NCI-H1436 treated with DMSO at 0.1 percent for 48 hours (cell line): ENCODE measurements around the gene NOX5.

Experiments used
- DNase-seq: peaks from one replicate; lab custom pipeline; 2025; lab: John Stamatoyannopoulos, UW

Gene NOX5

GRCh38 chr15:69100821-69101220, 86.3 kb downstream of the NOX5 start:
- DNase-seq = no peak

GRCh38 chr15:69104050-69104750, 89.7 kb downstream of the NOX5 start:
- peak; percentile 60 for DNase-seq

GRCh38 chr15:69105451-69105985, 91.0 kb downstream of the NOX5 start:
- DNase-seq = no peak

GRCh38 chr15:69107025-69107620, 92.6 kb downstream of the NOX5 start:
- DNase-seq = no peak
